ENCODE measurements around the gene P2RX1. TPM values are rescaled to one million over a fixed set of nuclear protein-coding genes. Genes with fewer than 3 reads are reported as not detected.

The P2RX1 gene
- total and polyA plus RNA-seq, 2 donors = 19.6 to 126 TPM

- H3K4me1 ChIP-seq (ENCODE audit: insufficient read depth) = no peaks in the 10 kb centered on the region
- H3K27ac ChIP-seq (ENCODE audit: low read depth) = no peak overlapping the region
- 52% methylated on average over 15 of the region's 15 CpGs for WGBS
- DNase-seq (ENCODE audit: extremely low spot score) = no peak
- no peak overlapping the region for H3K4me3 ChIP-seq (ENCODE audit: low read depth, low read length)
- no peaks in the 10 kb centered on the region for H3K36me3 ChIP-seq (ENCODE audit: insufficient read depth)
These were observed 19.9 kb downstream of the P2RX1 start for GRCh38 chr17:3896108-3896967.

DNA sequence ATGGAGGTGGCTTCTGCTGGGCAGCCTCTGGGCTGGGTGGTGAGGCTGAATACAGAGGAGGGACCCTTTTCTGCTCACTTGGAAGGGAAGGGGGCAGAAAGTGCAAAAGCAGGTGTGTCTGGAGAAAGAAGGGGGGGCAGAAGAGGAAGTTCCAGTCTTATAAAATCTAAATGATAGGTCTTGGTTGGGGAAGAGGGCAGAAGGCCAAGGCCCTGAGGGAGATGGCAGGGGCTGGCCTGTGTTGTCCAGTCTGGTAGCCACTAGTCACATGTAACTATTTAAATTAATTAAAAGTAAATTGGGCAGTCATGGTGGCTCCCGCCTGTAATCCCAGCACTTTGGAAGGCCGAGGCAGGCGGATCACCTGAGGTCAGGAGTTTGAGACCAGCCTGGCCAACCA, 20.9 kb downstream of the P2RX1 start:
- Histone ChIP-seq H3K36me3 (ENCODE audit: insufficient read depth) (no peaks in the 10 kb centered on the region), H3K4me1 (ENCODE audit: insufficient read depth) (no peaks in the 10 kb centered on the region), H3K27ac (ENCODE audit: low read depth) (peak overlapping the region; percentile 34), H3K4me3 (ENCODE audit: low read depth, low read length) (no peak overlapping the region)
- no peak for DNase-seq (ENCODE audit: extremely low spot score)
- 99% methylated on average over 3 of the region's 3 CpGs for WGBS

- no peak overlapping the region for H3K4me3 ChIP-seq (ENCODE audit: low read depth, low read length)
- no peak for DNase-seq (ENCODE audit: extremely low spot score)
These were observed 21.3 kb downstream of the P2RX1 start for GRCh38 chr17:3894911-3895343.

GRCh38 chr17:3894188-3894587, 22.1 kb downstream of the P2RX1 start:
- no peak for DNase-seq (ENCODE audit: extremely low spot score)
- H3K4me1 ChIP-seq (ENCODE audit: insufficient read depth) = no peaks in the 10 kb centered on the region
- H3K36me3 ChIP-seq (ENCODE audit: insufficient read depth) = no peaks in the 10 kb centered on the region
- no peak overlapping the region for H3K4me3 ChIP-seq (ENCODE audit: low read depth, low read length)
- H3K27ac ChIP-seq (ENCODE audit: low read depth) = no peak overlapping the region
- 77% methylated on average over 5 of the region's 5 CpGs for WGBS

More at GRCh38 chr17:3894911-3895343, 21.3 kb downstream of the P2RX1 start:
- peak overlapping the region; percentile 34 for H3K27ac ChIP-seq (ENCODE audit: low read depth)
- 41% methylated on average over 2 of the region's 2 CpGs for WGBS
- H3K4me1 ChIP-seq (ENCODE audit: insufficient read depth) = no peaks in the 10 kb centered on the region
- no peaks in the 10 kb centered on the region for H3K36me3 ChIP-seq (ENCODE audit: insufficient read depth)

GRCh38 chr17:3893720-3894116, 22.5 kb downstream of the P2RX1 start:
- no peak for DNase-seq (ENCODE audit: extremely low spot score)
- Histone ChIP-seq H3K4me3 (ENCODE audit: low read depth, low read length) (no peak overlapping the region), H3K27ac (ENCODE audit: low read depth) (no peak overlapping the region), H3K4me1 (ENCODE audit: insufficient read depth) (no peaks in the 10 kb centered on the region), H3K36me3 (ENCODE audit: insufficient read depth) (no peaks in the 10 kb centered on the region)
- 64% methylated on average over 7 of the region's 7 CpGs for WGBS

DNA sequence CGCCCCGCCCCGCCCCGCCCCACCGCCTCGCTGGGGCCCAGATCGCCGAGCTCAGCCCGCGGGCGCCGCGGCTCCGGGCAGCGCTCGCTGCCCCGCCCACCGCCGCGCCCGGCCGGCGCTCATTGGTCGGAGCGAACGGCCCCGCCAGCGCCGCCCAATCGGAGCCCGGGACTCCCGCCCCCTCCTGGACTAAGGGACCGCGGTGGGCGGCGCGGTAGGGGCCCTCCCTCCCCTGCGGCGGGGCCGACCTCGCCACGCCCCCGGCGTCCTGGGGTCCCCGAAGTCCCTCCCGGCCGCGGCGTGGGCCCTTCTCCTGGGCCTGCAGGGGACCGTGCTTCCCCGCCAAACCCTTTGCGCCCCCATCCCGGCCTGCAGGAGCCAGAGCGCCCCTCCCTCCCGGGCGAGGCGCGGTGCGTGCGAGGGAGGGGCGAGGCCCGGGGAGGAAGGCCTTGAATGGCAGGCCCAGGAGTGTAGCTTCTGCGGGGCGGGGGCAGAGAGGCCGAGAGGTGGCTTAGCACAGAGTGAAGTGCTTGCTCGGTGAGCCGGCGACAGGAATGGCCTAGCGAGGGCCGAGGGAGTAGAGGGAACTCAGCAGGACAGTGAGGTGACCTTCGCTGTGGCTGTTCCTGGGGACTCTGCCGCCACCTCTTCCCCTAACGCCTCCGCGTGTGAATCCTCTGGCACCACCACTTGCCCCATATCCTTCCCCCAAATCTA, 23.1 kb downstream of the P2RX1 start, which contains the start of gene CAMKK1:
Gene CAMKK1 (minus strand): TSS at position 51 of the 717 bp plus-strand sequence. CDS start 7,366 bp downstream, outside the sequence.
- peak within 1 kb of the TSS; percentile 50 for H3K27ac ChIP-seq (ENCODE audit: low read depth)
- H3K4me1 ChIP-seq (ENCODE audit: insufficient read depth) = no peaks in the 10 kb centered on the region
- WGBS = 4% methylated on average over 75 of the region's 75 CpGs
- H3K4me3 ChIP-seq (ENCODE audit: low read depth, low read length) = peak within 1 kb of the TSS; percentile 60
- peak; percentile 57 for DNase-seq (ENCODE audit: extremely low spot score)
- H3K36me3 ChIP-seq (ENCODE audit: insufficient read depth) = no peaks in the 10 kb centered on the region

DNA sequence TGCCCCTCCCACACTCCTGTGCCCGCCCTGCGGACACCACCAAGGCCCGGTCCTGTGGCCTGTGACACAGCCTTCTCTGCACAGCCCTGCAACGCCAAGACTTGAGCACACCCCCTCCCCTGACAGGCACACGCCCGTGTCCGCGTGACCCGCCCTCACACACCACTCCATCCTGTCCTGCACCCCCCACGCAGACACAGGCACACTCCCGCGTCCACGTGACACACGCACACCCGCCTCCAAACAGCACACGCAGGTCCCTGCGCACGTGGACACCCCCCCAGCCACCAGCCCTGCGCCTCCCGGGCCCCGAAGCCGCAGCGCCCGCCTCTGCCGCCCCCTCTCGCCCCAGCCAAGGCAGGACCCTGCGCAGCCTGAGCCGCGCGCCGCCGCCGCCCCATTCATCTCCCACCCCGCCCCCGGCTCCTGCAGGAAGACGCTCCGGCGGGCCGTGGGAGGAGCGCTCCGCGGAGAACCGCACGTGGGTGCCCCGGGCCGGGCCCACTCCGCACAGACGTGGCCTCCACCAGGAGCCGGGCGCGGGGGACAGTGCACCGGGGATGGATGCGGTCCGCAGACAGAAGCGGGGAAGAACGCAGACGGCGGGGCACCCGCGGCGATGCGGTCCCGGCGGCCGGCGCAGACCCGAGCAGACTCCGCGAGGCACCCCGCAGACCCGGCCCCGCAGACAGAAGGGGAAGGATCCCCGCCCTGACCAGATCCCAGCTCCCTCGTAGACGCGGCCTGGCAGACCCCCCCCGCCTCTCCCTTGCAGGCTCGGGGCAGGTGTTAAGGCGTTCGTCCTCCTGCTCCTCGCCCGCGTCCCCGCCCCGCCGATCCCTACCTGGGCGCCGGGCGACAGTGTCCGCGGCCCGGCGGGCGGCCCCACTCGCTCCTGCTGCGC, 23.9 kb downstream of the P2RX1 start:
- DNase-seq (ENCODE audit: extremely low spot score) = no peak

DNA sequence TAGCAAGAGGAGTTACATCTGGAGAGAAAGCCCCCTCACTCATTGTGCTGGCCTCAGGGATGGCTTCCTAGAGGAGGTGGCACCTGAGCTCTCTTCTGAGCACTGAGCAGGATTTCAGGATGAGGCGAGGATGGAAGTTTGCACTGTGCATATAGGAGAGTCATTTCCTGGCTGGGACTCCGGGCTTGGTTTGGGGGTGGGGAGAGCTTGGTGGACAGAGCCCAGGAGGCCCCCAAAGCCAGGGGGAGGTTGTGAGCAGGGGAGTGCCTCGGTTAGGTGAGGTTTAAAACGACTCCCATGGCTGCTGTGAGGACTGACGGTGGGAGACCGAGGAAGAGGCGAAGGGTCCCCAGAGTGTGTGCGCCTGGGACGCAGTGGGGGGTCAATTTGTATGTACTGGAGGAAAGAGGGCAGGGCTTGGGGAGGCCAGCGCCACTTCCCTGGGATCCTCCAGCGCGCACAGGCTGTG, 24.6 kb downstream of the P2RX1 start:
- Histone ChIP-seq H3K4me3 (ENCODE audit: low read depth, low read length) (peak overlapping the region; percentile 60), H3K36me3 (ENCODE audit: insufficient read depth) (no peaks in the 10 kb centered on the region), H3K4me1 (ENCODE audit: insufficient read depth) (no peaks in the 10 kb centered on the region), H3K27ac (ENCODE audit: low read depth) (no peak overlapping the region)
- no peak for DNase-seq (ENCODE audit: extremely low spot score)
- WGBS = 49% methylated on average over 12 of the region's 12 CpGs

More for the DNA sequence above, 23.9 kb downstream of the P2RX1 start:
- Histone ChIP-seq H3K27ac (ENCODE audit: low read depth) (peak overlapping the region; percentile 50), H3K36me3 (ENCODE audit: insufficient read depth) (no peaks in the 10 kb centered on the region), H3K4me3 (ENCODE audit: low read depth, low read length) (peak overlapping the region; percentile 60), H3K4me1 (ENCODE audit: insufficient read depth) (no peaks in the 10 kb centered on the region)
- WGBS = under 1% methylated on average over 96 of the region's 96 CpGs

DNA sequence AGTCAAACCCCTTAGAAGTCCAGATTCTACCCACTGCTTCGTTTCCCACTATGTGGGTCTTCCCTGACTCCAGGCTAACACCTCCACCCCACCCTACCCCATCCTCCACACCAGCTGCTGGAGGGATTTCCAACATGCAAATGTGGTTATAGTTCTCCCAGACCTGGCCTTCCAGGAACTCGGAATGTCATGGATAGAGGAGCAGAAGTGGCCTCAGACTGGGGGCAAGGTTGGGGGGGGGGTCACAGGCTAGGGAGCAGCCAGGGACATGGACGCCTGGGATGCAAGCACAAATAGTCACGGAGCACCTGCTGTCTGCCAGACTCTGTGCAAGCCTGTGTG, 25.4 kb downstream of the P2RX1 start:
- Histone ChIP-seq H3K27ac (ENCODE audit: low read depth) (peak overlapping the region; percentile 49), H3K4me1 (ENCODE audit: insufficient read depth) (no peaks in the 10 kb centered on the region), H3K36me3 (ENCODE audit: insufficient read depth) (no peaks in the 10 kb centered on the region), H3K4me3 (ENCODE audit: low read depth, low read length) (no peak overlapping the region)
- WGBS = 71% methylated on average over 4 of the region's 4 CpGs
- no peak for DNase-seq (ENCODE audit: extremely low spot score)

DNA sequence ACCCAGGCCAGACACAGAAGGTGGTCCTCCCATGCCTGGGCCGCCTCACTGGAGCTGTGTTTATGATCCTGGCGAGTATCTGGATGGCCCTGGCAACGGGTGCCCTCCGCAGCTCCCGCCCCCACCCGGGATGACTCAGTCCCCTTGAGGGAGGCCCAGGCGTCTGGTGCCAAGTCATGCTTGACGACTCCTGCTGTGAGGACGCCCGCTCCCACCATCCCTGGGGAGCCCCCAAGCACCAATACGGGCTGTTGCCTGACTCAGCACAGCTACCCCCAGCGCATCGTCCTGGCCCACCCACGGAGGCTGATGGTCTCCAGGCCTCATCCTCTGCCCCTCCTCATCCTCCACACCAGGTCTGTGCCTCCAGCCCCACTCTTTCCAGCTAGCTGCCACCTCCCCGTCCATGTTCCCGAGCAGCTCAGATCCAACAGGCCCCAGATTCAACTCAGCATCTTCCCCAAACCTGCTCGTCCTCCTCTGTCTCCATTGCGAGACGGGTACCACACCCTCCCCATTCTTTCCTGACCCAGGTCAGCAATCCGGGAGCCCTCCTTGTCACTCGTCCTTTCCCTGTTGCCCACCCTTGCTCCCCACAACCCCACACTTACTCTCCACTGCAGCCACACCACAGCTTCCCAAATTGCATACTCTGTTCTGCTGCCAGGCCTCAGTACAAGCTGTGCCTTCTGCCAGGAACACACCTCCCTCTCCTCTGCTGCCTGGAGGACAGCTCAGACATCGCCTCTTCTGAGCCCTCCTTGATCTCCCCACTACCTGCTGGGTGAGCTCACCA, 26.0 kb downstream of the P2RX1 start:
- H3K4me1 ChIP-seq (ENCODE audit: insufficient read depth) = no peaks in the 10 kb centered on the region
- WGBS = 46% methylated on average over 22 of the region's 22 CpGs
- H3K36me3 ChIP-seq (ENCODE audit: insufficient read depth) = no peaks in the 10 kb centered on the region
- H3K4me3 ChIP-seq (ENCODE audit: low read depth, low read length) = no peak overlapping the region
- peak overlapping the region; percentile 92 for H3K27ac ChIP-seq (ENCODE audit: low read depth)
- no peak for DNase-seq (ENCODE audit: extremely low spot score)

- Histone ChIP-seq H3K36me3 (ENCODE audit: insufficient read depth) (no peaks in the 10 kb centered on the region), H3K4me3 (ENCODE audit: low read depth, low read length) (no peak overlapping the region), H3K4me1 (ENCODE audit: insufficient read depth) (no peaks in the 10 kb centered on the region), H3K27ac (ENCODE audit: low read depth) (peak overlapping the region; percentile 92)
- 75% methylated on average over 17 of the region's 17 CpGs for WGBS
- no peak for DNase-seq (ENCODE audit: extremely low spot score)
These were observed 26.8 kb downstream of the P2RX1 start for GRCh38 chr17:3889325-3890012.

Data from urinary bladder (tissue), 4 donors.